OCI-LY1 (cell line): ENCODE measurements around the gene TRNAU1AP.

ENCODE experiments used
- CTCF ChIP-seq: fragments of 200-600 bp; sonication (generic), shearing (Covaris generic); IDR thresholded peaks from 2 replicates; pipeline ENCODE4 v1.5.1; 2017; ENCODE audit warnings: mild to moderate bottlenecking, antibody characterized with exemption, low read length, moderate library complexity, mixed read lengths
- EZH2 ChIP-seq: fragments of 200-600 bp; sonication (generic), shearing (Covaris generic); IDR thresholded peaks from 2 replicates; pipeline ENCODE4 v1.8.0; 2017; ENCODE audit warnings: borderline replicate concordance, mixed run types, mild to moderate bottlenecking, antibody characterized with exemption, low read length, moderate library complexity, mixed read lengths

- TF ChIP-seq CTCF (no peak), EZH2 (no peak)
These were observed 32.7 kb upstream of the TRNAU1AP start for GRCh38 chr1:28519946-28520725.
